ENCODE results near the gene VAV2. TPM values are rescaled to one million over a fixed set of nuclear protein-coding genes. Genes with fewer than 3 reads are reported as not detected.
A peak's percentile ranks its signal among the peaks of the same experiment; 100 is the strongest.

Gene VAV2
- total and polyA plus RNA-seq, 4 donors: 4.9 to 26.4 (median 17.0) TPM

DNA sequence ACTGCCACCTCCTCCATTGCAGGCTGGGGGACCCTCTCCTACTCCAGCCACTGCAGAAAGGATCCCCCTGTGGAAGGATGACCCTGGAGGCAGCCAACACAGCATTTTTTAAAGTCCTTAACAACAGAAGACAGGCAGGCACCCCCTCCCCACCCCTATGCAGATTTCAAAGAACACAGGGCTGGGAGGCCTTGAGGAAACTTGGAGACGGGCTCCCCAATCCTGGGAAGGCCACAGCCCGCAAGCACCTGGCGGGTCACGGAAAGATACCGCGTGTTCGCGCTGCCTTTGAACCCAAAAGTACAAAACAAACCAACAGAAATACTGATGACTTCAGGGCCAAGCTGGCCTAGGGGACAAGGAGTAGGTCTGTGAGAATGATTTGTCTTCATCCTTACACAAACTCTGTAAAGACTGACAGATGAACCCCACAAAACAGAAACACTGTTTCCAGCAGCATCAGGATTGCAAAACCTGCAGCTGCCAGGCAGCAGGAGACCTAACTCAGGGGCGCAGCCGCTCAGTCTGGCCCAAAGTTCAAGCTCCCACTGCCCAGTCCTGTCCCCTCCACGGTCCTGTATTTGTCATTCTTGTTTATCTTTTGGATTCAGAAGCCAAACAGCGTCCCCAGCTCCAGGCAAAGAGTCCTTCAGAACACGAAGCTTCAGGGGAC lies 13.8 kb downstream of the VAV2 start:
- peak overlapping the region; percentile 79 to 83 for H3K27ac ChIP-seq (ENCODE audit: low read depth in 1 of 2, low read length in 2 of 2)
- peak overlapping the region; percentile 17 to 83 for H3K9ac ChIP-seq (ENCODE audit: low read depth in 1 of 2, low read length in 2 of 2)
- no peaks in the 10 kb centered on the region for H3K9me3 ChIP-seq (ENCODE audit: control insufficient read depth in 4 of 4, low read length in 3 of 4)
- TF ChIP-seq, protein P1, sequence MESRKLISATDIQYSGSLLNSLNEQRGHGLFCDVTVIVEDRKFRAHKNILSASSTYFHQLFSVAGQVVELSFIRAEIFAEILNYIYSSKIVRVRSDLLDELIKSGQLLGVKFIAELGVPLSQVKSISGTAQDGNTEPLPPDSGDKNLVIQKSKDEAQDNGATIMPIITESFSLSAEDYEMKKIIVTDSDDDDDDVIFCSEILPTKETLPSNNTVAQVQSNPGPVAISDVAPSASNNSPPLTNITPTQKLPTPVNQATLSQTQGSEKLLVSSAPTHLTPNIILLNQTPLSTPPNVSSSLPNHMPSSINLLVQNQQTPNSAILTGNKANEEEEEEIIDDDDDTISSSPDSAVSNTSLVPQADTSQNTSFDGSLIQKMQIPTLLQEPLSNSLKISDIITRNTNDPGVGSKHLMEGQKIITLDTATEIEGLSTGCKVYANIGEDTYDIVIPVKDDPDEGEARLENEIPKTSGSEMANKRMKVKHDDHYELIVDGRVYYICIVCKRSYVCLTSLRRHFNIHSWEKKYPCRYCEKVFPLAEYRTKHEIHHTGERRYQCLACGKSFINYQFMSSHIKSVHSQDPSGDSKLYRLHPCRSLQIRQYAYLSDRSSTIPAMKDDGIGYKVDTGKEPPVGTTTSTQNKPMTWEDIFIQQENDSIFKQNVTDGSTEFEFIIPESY (IDR thresholded peaks at IDR 0.05): no peak
- peak; percentile 44 to 63 for TF ChIP-seq RAD21 (IDR thresholded peaks at IDR 0.05)
- TF ChIP-seq RXRA (IDR thresholded peaks at IDR 0.05): peak; percentile 80 to 91
- TF ChIP-seq, protein P2, sequence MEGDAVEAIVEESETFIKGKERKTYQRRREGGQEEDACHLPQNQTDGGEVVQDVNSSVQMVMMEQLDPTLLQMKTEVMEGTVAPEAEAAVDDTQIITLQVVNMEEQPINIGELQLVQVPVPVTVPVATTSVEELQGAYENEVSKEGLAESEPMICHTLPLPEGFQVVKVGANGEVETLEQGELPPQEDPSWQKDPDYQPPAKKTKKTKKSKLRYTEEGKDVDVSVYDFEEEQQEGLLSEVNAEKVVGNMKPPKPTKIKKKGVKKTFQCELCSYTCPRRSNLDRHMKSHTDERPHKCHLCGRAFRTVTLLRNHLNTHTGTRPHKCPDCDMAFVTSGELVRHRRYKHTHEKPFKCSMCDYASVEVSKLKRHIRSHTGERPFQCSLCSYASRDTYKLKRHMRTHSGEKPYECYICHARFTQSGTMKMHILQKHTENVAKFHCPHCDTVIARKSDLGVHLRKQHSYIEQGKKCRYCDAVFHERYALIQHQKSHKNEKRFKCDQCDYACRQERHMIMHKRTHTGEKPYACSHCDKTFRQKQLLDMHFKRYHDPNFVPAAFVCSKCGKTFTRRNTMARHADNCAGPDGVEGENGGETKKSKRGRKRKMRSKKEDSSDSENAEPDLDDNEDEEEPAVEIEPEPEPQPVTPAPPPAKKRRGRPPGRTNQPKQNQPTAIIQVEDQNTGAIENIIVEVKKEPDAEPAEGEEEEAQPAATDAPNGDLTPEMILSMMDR (IDR thresholded peaks at IDR 0.05; ENCODE audit: low read depth, low read length, missing input control): no peak
- peak; percentile 84 to 85 for TF ChIP-seq HNF4A (conservative IDR thresholded peaks at IDR 0.05)
- peak; percentile 40 for TF ChIP-seq HNF4G (IDR thresholded peaks at IDR 0.05)
- TF ChIP-seq, protein P3, sequence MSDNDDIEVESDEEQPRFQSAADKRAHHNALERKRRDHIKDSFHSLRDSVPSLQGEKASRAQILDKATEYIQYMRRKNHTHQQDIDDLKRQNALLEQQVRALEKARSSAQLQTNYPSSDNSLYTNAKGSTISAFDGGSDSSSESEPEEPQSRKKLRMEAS (IDR thresholded peaks at IDR 0.05): peak; percentile 73
- TF ChIP-seq FOXA2 (IDR thresholded peaks at IDR 0.05): peak; percentile 76
- TF ChIP-seq FOXA1 (IDR thresholded peaks at IDR 0.05): peak; percentile 56
- no peak for TF ChIP-seq GABPA (IDR thresholded peaks at IDR 0.05 in 1 of 2, conservative IDR thresholded peaks at IDR 0.05 in 1 of 2)
- peak; percentile 92 for TF ChIP-seq SP1 (IDR thresholded peaks at IDR 0.05)
- DNase-seq (ENCODE audit: low spot score): no peak
- 37% methylated on average over 13 of the region's 13 CpGs for WGBS
- peak overlapping the region in 1 of 3 donors; percentile 21 for H3K4me3 ChIP-seq (ENCODE audit: low read depth in 1 of 3, low read length in 3 of 3)
- peaks cover 39 to 75% (median 63%) of the 10 kb centered on the region in 4 donors for H3K4me1 ChIP-seq (ENCODE audit: control insufficient read depth in 4 of 4, insufficient read depth in 4 of 4, low read length in 3 of 4)
- H3K27me3 ChIP-seq (ENCODE audit: control insufficient read depth in 4 of 4, insufficient read depth in 4 of 4, low read length in 3 of 4): no peaks in the 10 kb centered on the region
- H3K36me3 ChIP-seq (ENCODE audit: control insufficient read depth in 4 of 4, insufficient read depth in 3 of 4, low read depth in 1 of 4, low read length in 3 of 4): no peaks in the 10 kb centered on the region

DNA sequence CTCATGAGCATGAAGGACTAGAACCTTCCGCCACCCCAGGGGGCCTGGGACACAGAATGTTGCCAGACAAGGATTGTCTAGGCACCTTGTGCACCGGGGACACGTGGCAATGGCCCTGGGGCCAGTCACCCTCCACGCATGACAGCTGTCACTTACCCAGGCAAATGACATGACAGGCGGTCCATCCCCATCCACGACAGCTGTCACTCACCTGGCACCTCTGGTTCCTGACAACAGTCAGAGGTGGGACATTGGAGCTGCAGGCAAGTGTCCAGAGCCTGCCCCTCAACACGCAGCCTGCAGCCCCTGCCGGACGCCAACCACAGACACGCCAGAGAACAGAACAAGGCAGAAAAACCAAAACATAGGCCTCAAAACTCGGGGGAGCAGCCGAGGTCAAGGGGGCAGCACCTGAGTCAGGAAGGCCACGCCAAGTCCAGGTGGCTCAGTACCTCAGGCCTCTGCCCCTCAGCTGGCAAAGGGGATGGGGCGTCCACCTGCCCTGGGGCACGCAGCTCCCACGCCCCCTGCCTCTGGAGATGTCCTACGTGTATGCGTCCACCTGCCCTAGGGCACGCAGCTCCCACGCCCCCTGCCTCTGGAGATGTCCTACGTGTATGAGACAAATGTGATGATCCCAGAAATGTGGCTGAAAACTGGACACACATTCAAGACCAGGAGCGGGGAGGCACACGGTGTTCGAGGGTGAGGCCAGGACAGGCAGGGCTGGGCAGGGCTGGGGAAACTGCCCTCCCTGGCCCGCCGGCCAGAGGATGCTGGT lies 14.5 kb downstream of the VAV2 start:
- DNase-seq (ENCODE audit: low spot score): no peak
- Histone ChIP-seq H3K27me3 (ENCODE audit: control insufficient read depth in 4 of 4, insufficient read depth in 4 of 4, low read length in 3 of 4) (no peaks in the 10 kb centered on the region), H3K27ac (ENCODE audit: low read depth in 1 of 2, low read length in 2 of 2) (peak overlapping the region; percentile 79 to 83), H3K9me3 (ENCODE audit: control insufficient read depth in 4 of 4, low read length in 3 of 4) (no peaks in the 10 kb centered on the region), H3K4me3 (ENCODE audit: low read depth in 1 of 3, low read length in 3 of 3) (no peak overlapping the region), H3K9ac (ENCODE audit: low read depth in 1 of 2, low read length in 2 of 2) (no peak overlapping the region), H3K4me1 (ENCODE audit: control insufficient read depth in 4 of 4, insufficient read depth in 4 of 4, low read length in 3 of 4) (peaks cover 46 to 83% (median 67%) of the 10 kb centered on the region in 4 donors), H3K36me3 (ENCODE audit: control insufficient read depth in 4 of 4, insufficient read depth in 3 of 4, low read depth in 1 of 4, low read length in 3 of 4) (no peaks in the 10 kb centered on the region)
- TF ChIP-seq RXRA (IDR thresholded peaks at IDR 0.05) (no peak), SP1 (IDR thresholded peaks at IDR 0.05) (no peak), NR2F2 (IDR thresholded peaks at IDR 0.05) (no peak), FOXA1 (IDR thresholded peaks at IDR 0.05) (no peak), JUND (IDR thresholded peaks at IDR 0.05) (no peak), YY1 (IDR thresholded peaks at IDR 0.05) (no peak), TAF1 (conservative IDR thresholded peaks at IDR 0.05) (no peak), EGR1 (IDR thresholded peaks at IDR 0.05; ENCODE audit: low read depth in 2 of 2) (no peak), HNF4G (IDR thresholded peaks at IDR 0.05) (no peak), GABPA (IDR thresholded peaks at IDR 0.05 in 1 of 2, conservative IDR thresholded peaks at IDR 0.05 in 1 of 2) (no peak), HNF4A (conservative IDR thresholded peaks at IDR 0.05) (no peak), FOXA2 (IDR thresholded peaks at IDR 0.05) (no peak)
- TF ChIP-seq, protein P2 (IDR thresholded peaks at IDR 0.05; ENCODE audit: low read depth, low read length, missing input control): no peak
- TF ChIP-seq, protein P4, sequence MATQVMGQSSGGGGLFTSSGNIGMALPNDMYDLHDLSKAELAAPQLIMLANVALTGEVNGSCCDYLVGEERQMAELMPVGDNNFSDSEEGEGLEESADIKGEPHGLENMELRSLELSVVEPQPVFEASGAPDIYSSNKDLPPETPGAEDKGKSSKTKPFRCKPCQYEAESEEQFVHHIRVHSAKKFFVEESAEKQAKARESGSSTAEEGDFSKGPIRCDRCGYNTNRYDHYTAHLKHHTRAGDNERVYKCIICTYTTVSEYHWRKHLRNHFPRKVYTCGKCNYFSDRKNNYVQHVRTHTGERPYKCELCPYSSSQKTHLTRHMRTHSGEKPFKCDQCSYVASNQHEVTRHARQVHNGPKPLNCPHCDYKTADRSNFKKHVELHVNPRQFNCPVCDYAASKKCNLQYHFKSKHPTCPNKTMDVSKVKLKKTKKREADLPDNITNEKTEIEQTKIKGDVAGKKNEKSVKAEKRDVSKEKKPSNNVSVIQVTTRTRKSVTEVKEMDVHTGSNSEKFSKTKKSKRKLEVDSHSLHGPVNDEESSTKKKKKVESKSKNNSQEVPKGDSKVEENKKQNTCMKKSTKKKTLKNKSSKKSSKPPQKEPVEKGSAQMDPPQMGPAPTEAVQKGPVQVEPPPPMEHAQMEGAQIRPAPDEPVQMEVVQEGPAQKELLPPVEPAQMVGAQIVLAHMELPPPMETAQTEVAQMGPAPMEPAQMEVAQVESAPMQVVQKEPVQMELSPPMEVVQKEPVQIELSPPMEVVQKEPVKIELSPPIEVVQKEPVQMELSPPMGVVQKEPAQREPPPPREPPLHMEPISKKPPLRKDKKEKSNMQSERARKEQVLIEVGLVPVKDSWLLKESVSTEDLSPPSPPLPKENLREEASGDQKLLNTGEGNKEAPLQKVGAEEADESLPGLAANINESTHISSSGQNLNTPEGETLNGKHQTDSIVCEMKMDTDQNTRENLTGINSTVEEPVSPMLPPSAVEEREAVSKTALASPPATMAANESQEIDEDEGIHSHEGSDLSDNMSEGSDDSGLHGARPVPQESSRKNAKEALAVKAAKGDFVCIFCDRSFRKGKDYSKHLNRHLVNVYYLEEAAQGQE (IDR thresholded peaks at IDR 0.05): no peak
- TF ChIP-seq, protein P5, sequence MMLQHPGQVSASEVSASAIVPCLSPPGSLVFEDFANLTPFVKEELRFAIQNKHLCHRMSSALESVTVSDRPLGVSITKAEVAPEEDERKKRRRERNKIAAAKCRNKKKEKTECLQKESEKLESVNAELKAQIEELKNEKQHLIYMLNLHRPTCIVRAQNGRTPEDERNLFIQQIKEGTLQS (IDR thresholded peaks at IDR 0.05): no peak
- WGBS: 86% methylated on average over 26 of the region's 26 CpGs
